Smooth muscle cell (in vitro differentiated cells): ENCODE results near the gene LGALS3BP. TPM values are rescaled to one million over a fixed set of nuclear protein-coding genes. Genes with fewer than 3 reads are reported as not detected.

Experiments used
- DNase-seq: peaks from one replicate; lab custom pipeline; 2025; ENCODE audit not compliant: unreplicated experiment; lab: John Stamatoyannopoulos, UW
- H2AFZ ChIP-seq: fragments of 200-600 bp; sonication (generic); 2 replicates; pipeline ENCODE4 v1.6.0; 2016; ENCODE audit warnings: antibody characterized with exemption, low read depth, mild to moderate bottlenecking
- H3F3A ChIP-seq: fragments of 200-600 bp; sonication (generic); 2 replicates; pipeline ENCODE4 v1.6.0; 2017; ENCODE audit warnings: antibody characterized with exemption, low read depth
- H3K27ac ChIP-seq: fragments of 200-600 bp; sonication (generic); 2 replicates; pipeline ENCODE4 v1.5.1; 2016; ENCODE audit warnings: low read depth, mild to moderate bottlenecking
- H3K27me3 ChIP-seq: fragments of 200-600 bp; sonication (generic); 2 replicates; pipeline ENCODE4 v1.6.1; 2016; ENCODE audit warnings: low read depth, mild to moderate bottlenecking
- H3K36me3 ChIP-seq: fragments of 200-600 bp; sonication (generic); 2 replicates; pipeline ENCODE4 v1.5.1; 2016; ENCODE audit warnings: low read depth
- H3K4me1 ChIP-seq: fragments of 200-600 bp; sonication (generic); 2 replicates; pipeline ENCODE4 v1.5.1; 2016; ENCODE audit warnings: low read depth
- H3K4me2 ChIP-seq: fragments of 200-600 bp; sonication (generic); 2 replicates; pipeline ENCODE4 v1.6.0; 2016; ENCODE audit warnings: mild to moderate bottlenecking
- H3K4me3 ChIP-seq: fragments of 200-600 bp; sonication (generic); 2 replicates; pipeline ENCODE4 v1.5.1; 2016; ENCODE audit warnings: mild to moderate bottlenecking
- H3K79me2 ChIP-seq: fragments of 200-600 bp; sonication (generic); 2 replicates; pipeline ENCODE4 v1.6.0; 2016; ENCODE audit warnings: low read depth, mild to moderate bottlenecking
- H3K9ac ChIP-seq: fragments of 200-600 bp; sonication (generic); 2 replicates; pipeline ENCODE4 v1.6.0; 2016; ENCODE audit warnings: low read depth
- H3K9me3 ChIP-seq: fragments of 200-600 bp; sonication (generic); replicated peaks from 2 replicates; pipeline ENCODE4 v1.5.1; 2016; ENCODE audit warnings: low read depth
- H4K20me1 ChIP-seq: fragments of 200-600 bp; sonication (generic); 2 replicates; pipeline ENCODE4 v1.6.0; 2016; ENCODE audit warnings: low read depth
- CTCF ChIP-seq: fragments of 200-600 bp; sonication (generic); IDR thresholded peaks from 2 replicates; pipeline ENCODE4 v1.5.1; 2017; ENCODE audit warnings: borderline replicate concordance, mild to moderate bottlenecking, antibody characterized with exemption; ENCODE audit not compliant: insufficient read depth, poor library complexity, severe bottlenecking
- WGBS: methylation state at CpG from one replicate; pipeline ENCODE4 v1.1.7; 2016; ENCODE audit warnings: low lambda C conversion rate; 5-methylcytosine and 5-hydroxymethylcytosine counted together
- polyA plus RNA-seq: library from polyadenylated mRNA; unstranded; fragments of >200 nt; fragmentation: Nextera tagmentation; extraction: Ambion mirVana; gene quantifications from 2 replicates; pipeline ENCODE4 v1.2.1, GENCODE V29; 2016
- total RNA-seq: library from RNA; depleted of rRNA; stranded (reverse); fragments of >200 nt; gene quantifications from 2 replicates; pipeline ENCODE4 v1.2.3, GENCODE V29; 2014

LGALS3BP gene
- total and polyA plus RNA-seq, 2 experiments from 2014 or later: 66.5 to 151 TPM

DNA sequence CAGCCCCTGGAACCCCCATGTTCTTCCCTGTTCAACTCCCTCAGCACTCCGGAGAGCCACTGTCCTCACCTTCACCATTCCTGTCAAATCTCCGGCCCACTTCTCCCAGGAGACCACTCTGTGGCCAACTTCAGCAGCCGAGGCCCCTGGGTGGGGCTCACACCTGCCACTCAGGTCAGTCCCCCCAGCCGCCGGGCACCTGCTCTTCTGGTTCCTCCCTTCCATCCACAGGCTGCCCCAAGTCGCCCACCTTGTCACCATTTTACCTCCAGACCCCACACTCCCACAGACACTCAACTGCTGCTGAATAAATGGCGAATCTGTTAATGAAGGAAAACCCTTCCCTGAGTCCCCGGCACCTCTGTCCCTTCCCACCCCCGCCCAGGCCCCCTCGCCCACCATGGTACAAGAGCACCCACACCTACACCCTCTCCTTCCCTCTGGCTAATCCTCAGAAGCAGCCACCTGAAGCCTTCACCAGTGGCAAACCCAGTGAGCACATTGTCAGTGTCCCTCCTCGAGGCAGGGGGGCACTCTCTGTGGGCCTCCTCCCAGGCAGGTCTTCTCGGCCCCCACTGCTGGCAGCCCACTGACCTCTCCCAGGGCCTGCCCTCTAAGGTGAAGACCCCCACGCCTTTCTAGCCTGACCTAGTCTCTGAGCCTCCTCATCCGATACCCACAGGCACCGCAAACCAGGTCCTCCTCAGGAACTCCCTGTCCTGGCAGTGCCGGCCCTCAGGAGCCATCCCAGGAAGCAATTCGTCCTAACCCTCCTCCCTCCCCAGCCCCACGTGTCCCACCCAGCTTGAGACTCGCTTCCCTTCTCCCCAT lies 21.7 kb upstream of the LGALS3BP start:
- WGBS: 96% methylated on average over 19 of the region's 19 CpGs
- no peaks in the 10 kb centered on the region for H3F3A ChIP-seq
- no peak overlapping the region for H3K4me2 ChIP-seq
- H4K20me1 ChIP-seq: peaks cover 82% of the 10 kb centered on the region
- H3K9me3 ChIP-seq: no peaks in the 10 kb centered on the region
- no peak for TF ChIP-seq CTCF
- H3K36me3 ChIP-seq: no peaks in the 10 kb centered on the region
- no peak overlapping the region for H3K9ac ChIP-seq
- H3K4me3 ChIP-seq: no peak overlapping the region
- H3K79me2 ChIP-seq: peaks cover 17% of the 10 kb centered on the region
- H2AFZ ChIP-seq: no peak overlapping the region
- no peak for DNase-seq
- H3K4me1 ChIP-seq: no peaks in the 10 kb centered on the region
- H3K27me3 ChIP-seq: no peaks in the 10 kb centered on the region
- H3K27ac ChIP-seq: no peak overlapping the region

DNA sequence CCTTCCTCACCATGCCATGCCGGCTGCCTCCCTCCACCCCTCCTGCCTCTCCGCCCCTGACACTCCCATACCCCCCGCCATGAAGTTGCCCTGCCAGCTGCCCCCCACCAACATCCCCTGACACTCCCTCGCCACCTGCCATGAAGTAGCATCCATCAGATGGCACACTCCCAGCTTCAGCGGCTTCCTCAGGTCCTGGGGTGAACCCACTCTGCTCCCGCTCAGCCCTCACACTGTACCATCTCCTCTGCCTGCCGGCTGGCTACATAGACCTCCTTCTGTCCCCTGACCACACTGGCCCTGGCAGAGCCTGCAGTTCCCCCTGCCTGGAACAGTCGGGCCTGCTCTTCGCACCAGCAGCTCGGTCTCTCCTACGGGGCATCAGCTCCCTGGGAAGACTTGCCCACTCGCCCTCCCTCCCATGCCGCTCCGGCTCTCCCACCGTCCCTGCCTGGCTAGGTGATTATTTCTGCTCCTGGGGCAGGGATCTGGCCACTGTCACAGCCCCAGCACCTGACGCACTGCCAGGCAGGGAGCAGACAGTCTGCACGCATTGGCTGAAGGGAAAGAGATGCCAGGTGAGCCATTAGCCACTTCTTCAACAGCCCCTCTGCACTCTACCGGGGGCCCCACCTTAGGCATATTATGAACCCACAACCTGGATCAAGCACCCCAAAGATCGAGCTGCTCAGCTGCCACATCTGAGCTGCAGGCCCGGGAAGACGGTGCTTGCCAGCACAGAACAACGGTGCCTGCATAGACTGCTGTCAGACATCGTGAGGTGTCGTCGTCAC lies 20.9 kb upstream of the LGALS3BP start:
- Histone ChIP-seq H3K4me2 (no peak overlapping the region), H3K36me3 (no peaks in the 10 kb centered on the region), H3K79me2 (peaks cover 17% of the 10 kb centered on the region), H3K4me1 (no peaks in the 10 kb centered on the region), H4K20me1 (peaks cover 82% of the 10 kb centered on the region), H3K27me3 (no peaks in the 10 kb centered on the region), H3F3A (no peaks in the 10 kb centered on the region), H3K27ac (no peak overlapping the region), H3K9ac (no peak overlapping the region), H2AFZ (no peak overlapping the region), H3K9me3 (no peaks in the 10 kb centered on the region), H3K4me3 (no peak overlapping the region)
- no peak for DNase-seq
- no peak for TF ChIP-seq CTCF
- WGBS: 97% methylated on average over 22 of the region's 25 CpGs

- 96% methylated on average over 11 of the region's 12 CpGs for WGBS
- Histone ChIP-seq H3K27me3 (no peaks in the 10 kb centered on the region), H4K20me1 (peaks cover 82% of the 10 kb centered on the region), H3K4me2 (no peak overlapping the region), H3K9ac (no peak overlapping the region), H3K4me1 (no peaks in the 10 kb centered on the region), H3F3A (no peaks in the 10 kb centered on the region), H3K4me3 (no peak overlapping the region), H2AFZ (no peak overlapping the region), H3K36me3 (no peaks in the 10 kb centered on the region), H3K79me2 (peaks cover 17% of the 10 kb centered on the region), H3K27ac (no peak overlapping the region), H3K9me3 (no peaks in the 10 kb centered on the region)
- DNase-seq: no peak
- no peak for TF ChIP-seq CTCF
Observed at GRCh38 chr17:78999947-79000395, 20.2 kb upstream of the LGALS3BP start.
